ENCODE data around the gene ELAPOR1. TPM values are rescaled to one million over a fixed set of nuclear protein-coding genes. Genes with fewer than 3 reads are reported as not detected.

ELAPOR1 gene
- total RNA-seq, 3 donors from 2014 or later (not counting 1 experiment from before 2014, with no cell fraction given) = 6.2 to 8.3 (median 6.3) TPM

DNA sequence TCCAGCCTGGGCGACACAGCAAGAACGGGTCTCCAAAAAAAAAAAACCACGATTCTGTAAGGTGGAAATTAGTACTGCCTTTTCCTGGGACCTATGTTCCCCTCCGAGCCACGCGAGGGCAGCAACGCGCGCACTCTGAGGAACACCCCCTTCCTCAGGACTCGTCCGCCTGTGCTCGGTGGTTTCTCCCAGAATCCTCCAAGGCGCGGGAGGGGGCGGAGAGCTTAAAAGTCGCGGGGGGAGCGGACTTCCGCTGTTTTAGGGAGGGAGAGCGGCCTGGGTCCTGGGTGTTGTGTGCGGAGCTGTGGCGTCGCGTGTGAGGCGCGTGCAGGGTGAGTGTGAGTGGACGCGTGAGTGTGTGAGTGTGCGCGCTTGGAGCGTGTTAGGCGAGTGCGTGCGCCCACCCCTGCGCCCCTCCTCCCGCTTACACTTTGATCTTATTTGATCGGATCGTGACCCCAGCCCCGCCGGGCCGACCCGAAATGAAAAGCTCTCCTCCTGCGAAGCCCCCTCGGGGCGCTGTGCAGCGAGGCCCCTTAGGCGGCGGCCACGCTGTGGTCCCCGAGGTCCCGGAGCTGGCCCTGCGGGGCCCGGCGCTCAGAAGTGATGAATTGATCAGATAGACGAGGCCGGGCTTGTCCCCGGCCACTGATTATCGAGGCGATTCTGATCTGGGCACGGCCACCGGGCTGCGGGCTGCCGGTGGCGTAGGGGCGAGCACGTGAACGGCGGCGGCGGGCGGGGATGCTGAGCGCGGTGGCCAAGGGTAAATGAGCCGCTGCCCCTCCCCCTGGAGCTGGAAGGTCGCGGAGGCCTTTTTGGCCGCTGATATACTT lies 13.8 kb upstream of the ELAPOR1 start:
- Histone ChIP-seq H3K4me1 (ENCODE audit: control insufficient read depth, insufficient read depth, low read length) (peaks cover 19% of the 10 kb centered on the region), H3K9me3 (ENCODE audit: control insufficient read depth, insufficient read depth, low read length) (no peaks in the 10 kb centered on the region), H3K36me3 (ENCODE audit: control insufficient read depth, insufficient read depth, low read length) (peaks cover 11% of the 10 kb centered on the region), H3K4me3 (ENCODE audit: low read length) (peak overlapping the region; percentile 95), H3K27me3 (ENCODE audit: control insufficient read depth, insufficient read depth, low read length) (no peaks in the 10 kb centered on the region), H3K27ac (ENCODE audit: low read length) (peak overlapping the region; percentile 94)
- Mint-ChIP-seq H3K27ac (peak overlapping the region; percentile 93 to 97), H3K36me3 (no peaks in the 10 kb centered on the region), H3K4me3 (peak overlapping the region; percentile 98), H3K9me3 (no peaks in the 10 kb centered on the region), H3K4me1 (peaks cover 13 to 20% of the 10 kb centered on the region in 2 donors), H3K27me3 (ENCODE audit: low read depth in 2 of 2) (no peaks in the 10 kb centered on the region)
- peak; percentile 91 to 98 for DNase-seq
- intact Hi-C loops (cut with micrococcal nuclease) = loop anchor here (1.0 to 2.0 kb wide), 4 partner anchors 10 to 57 kb away; partner anchors contain the start of genes TAF13, TMEM167B and WDR47
- under 1% methylated on average over 77 of the region's 77 CpGs for WGBS (ENCODE audit: insufficient coverage)
- TF ChIP-seq, protein P1, sequence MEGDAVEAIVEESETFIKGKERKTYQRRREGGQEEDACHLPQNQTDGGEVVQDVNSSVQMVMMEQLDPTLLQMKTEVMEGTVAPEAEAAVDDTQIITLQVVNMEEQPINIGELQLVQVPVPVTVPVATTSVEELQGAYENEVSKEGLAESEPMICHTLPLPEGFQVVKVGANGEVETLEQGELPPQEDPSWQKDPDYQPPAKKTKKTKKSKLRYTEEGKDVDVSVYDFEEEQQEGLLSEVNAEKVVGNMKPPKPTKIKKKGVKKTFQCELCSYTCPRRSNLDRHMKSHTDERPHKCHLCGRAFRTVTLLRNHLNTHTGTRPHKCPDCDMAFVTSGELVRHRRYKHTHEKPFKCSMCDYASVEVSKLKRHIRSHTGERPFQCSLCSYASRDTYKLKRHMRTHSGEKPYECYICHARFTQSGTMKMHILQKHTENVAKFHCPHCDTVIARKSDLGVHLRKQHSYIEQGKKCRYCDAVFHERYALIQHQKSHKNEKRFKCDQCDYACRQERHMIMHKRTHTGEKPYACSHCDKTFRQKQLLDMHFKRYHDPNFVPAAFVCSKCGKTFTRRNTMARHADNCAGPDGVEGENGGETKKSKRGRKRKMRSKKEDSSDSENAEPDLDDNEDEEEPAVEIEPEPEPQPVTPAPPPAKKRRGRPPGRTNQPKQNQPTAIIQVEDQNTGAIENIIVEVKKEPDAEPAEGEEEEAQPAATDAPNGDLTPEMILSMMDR (IDR thresholded peaks at IDR 0.05) = peak; percentile 72
- ATAC-seq = peak; percentile 93 to 98 (median 94)

DNA sequence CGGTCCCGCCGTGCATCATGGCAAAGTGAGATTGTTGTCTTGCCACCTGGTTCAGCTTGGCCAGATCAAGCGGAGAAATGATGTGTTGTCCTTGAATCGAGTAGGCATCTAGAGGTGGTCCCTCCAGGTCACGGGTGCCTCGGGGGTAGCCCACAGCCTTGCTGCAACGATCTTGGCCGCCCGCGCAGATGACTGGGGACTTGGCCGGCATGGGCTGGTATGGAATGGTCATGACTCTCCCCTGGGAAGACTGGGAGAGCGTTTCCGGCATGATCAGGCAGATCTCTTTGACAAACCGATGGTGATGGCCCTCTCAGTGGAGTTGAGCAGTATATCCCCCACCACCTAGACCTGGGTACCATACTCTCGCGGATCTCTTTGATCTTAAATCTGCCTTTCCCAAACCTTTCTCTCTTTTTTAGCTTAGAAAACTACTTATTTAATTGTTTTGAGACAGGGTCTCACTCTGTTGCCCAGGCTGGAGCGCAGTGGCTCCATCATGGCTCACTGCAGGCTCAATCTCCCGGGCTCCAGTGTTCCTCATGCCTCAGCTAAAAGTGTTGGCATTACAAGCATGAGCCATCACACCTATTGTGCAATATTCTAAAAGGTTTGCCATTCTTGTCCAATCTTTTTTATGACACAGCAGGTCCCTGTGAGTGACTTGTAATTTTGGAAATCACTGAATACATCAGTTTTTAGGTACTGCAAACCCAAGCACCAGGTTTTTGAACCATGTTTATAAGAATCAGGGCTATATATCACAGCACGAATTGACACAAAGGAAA lies 9.4 kb upstream of the ELAPOR1 start:
- Histone ChIP-seq H3K27me3 (ENCODE audit: control insufficient read depth, insufficient read depth, low read length) (no peaks in the 10 kb centered on the region), H3K4me1 (ENCODE audit: control insufficient read depth, insufficient read depth, low read length) (peaks cover 16% of the 10 kb centered on the region), H3K4me3 (ENCODE audit: low read length) (no peak overlapping the region), H3K27ac (ENCODE audit: low read length) (no peak overlapping the region), H3K9me3 (ENCODE audit: control insufficient read depth, insufficient read depth, low read length) (no peaks in the 10 kb centered on the region), H3K36me3 (ENCODE audit: control insufficient read depth, insufficient read depth, low read length) (no peaks in the 10 kb centered on the region)
- H3K36me3 Mint-ChIP-seq = no peaks in the 10 kb centered on the region
- H3K4me3 Mint-ChIP-seq = no peak overlapping the region
- ATAC-seq (no peak), DNase-seq (no peak)
- TF ChIP-seq, protein P1 (IDR thresholded peaks at IDR 0.05) = no peak
- H3K27ac Mint-ChIP-seq = no peak overlapping the region
- no peaks in the 10 kb centered on the region for H3K9me3 Mint-ChIP-seq
- 96% methylated on average over 20 of the region's 20 CpGs for WGBS (ENCODE audit: insufficient coverage)
- H3K27me3 Mint-ChIP-seq (ENCODE audit: low read depth in 2 of 2) = no peaks in the 10 kb centered on the region
- intact Hi-C loops (cut with micrococcal nuclease) = no loop called here
- H3K4me1 Mint-ChIP-seq = peaks cover 13 to 20% of the 10 kb centered on the region in 2 donors

DNA sequence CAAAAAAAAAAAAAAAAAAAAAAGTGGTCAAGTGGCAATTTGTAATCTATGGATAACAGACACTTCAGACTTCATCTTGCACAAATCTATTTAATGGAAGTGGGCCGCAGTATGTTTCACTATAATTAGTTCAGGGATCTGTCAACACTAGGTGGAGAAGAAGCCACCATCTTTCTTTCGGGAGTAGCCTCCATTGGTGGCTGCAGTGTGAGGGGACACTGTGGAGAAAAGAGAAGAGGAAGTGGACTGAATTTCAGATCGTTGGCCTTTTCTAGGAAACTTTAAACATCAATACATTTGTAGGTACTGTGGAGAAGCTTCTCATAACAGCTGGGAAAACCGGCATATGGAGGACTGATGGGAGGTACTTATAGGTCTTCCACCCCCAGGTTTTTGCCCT lies 8.0 kb upstream of the ELAPOR1 start:
- intact Hi-C loops (cut with micrococcal nuclease) = no loop called here
- peaks cover 9% of the 10 kb centered on the region for H3K4me1 ChIP-seq (ENCODE audit: control insufficient read depth, insufficient read depth, low read length)

More for the DNA sequence above, 8.0 kb upstream of the ELAPOR1 start:
- ATAC-seq (no peak), DNase-seq (no peak)
- H3K27me3 ChIP-seq (ENCODE audit: control insufficient read depth, insufficient read depth, low read length) = no peaks in the 10 kb centered on the region
- H3K36me3 Mint-ChIP-seq = no peaks in the 10 kb centered on the region
- H3K4me3 ChIP-seq (ENCODE audit: low read length) = no peak overlapping the region
- H3K27ac ChIP-seq (ENCODE audit: low read length) = no peak overlapping the region
- no peaks in the 10 kb centered on the region for H3K9me3 Mint-ChIP-seq
- peaks cover 4 to 8% of the 10 kb centered on the region in 2 donors for H3K4me1 Mint-ChIP-seq
- no peak overlapping the region for H3K4me3 Mint-ChIP-seq
- H3K9me3 ChIP-seq (ENCODE audit: control insufficient read depth, insufficient read depth, low read length) = no peaks in the 10 kb centered on the region
- H3K27me3 Mint-ChIP-seq (ENCODE audit: low read depth in 2 of 2) = peaks cover 0 to 7% of the 10 kb centered on the region in 2 donors
- H3K36me3 ChIP-seq (ENCODE audit: control insufficient read depth, insufficient read depth, low read length) = no peaks in the 10 kb centered on the region
- TF ChIP-seq, protein P1 (IDR thresholded peaks at IDR 0.05) = no peak
- 83% methylated on average over 3 of the region's 4 CpGs for WGBS (ENCODE audit: insufficient coverage)
- peak overlapping the region in 1 of 2 donors; percentile 27 for H3K27ac Mint-ChIP-seq
